Liver (tissue), 9 donors: Measurements from ENCODE around the gene FETUB. TPM values are rescaled to one million over a fixed set of nuclear protein-coding genes. Genes with fewer than 3 reads are reported as not detected.

Experiments
- DNase-seq: peaks from one replicate; pipeline ENCODE4 v3.0.0-alpha.2; 2017; ENCODE audit warnings: low spot score
- H3K27ac ChIP-seq, 2 donors: one replicate each; pipeline ENCODE4 v1.7.0; 2013; ENCODE audit warnings: inconsistent platforms in 2 of 2, low read length in 2 of 2, control low read depth in 1 of 2, low read depth in 1 of 2, mild to moderate bottlenecking in 1 of 2
- H3K27me3 ChIP-seq, 4 donors: one replicate each; pipeline versions ENCODE4 v1.6.1 to v1.7.0; 2013; ENCODE audit warnings: low read length in 3 of 4, inconsistent platforms in 1 of 4, mild to moderate bottlenecking in 1 of 4, moderate library complexity in 1 of 4; ENCODE audit not compliant: control insufficient read depth in 4 of 4, insufficient read depth in 4 of 4
- H3K36me3 ChIP-seq, 4 donors: one replicate each; pipeline versions ENCODE4 v1.6.1 to v1.7.0; 2013; ENCODE audit warnings: low read length in 3 of 4, mild to moderate bottlenecking in 3 of 4, low read depth in 1 of 4, moderate library complexity in 1 of 4; ENCODE audit not compliant: control insufficient read depth in 4 of 4, insufficient read depth in 3 of 4
- H3K4me1 ChIP-seq, 4 donors: one replicate each; pipeline versions ENCODE4 v1.6.1 to v1.7.0; 2013; ENCODE audit warnings: low read length in 3 of 4, mild to moderate bottlenecking in 3 of 4, moderate library complexity in 1 of 4; ENCODE audit not compliant: control insufficient read depth in 4 of 4, insufficient read depth in 4 of 4
- H3K4me3 ChIP-seq, 3 donors: one replicate each; pipeline versions ENCODE4 v1.6.1 to v1.7.0; 2013; ENCODE audit warnings: low read length in 3 of 3, control low read depth in 1 of 3, low read depth in 1 of 3, mild to moderate bottlenecking in 1 of 3
- H3K9ac ChIP-seq, 2 donors: one replicate each; pipeline ENCODE4 v1.7.0; 2013; ENCODE audit warnings: low read length in 2 of 2, mild to moderate bottlenecking in 2 of 2, moderate library complexity in 2 of 2, control low read depth in 1 of 2, low read depth in 1 of 2
- H3K9me3 ChIP-seq, 4 donors: one replicate each; pipeline versions ENCODE4 v1.6.1 to v1.7.0; 2013; ENCODE audit warnings: low read length in 3 of 4; ENCODE audit not compliant: control insufficient read depth in 4 of 4
- ATF3 ChIP-seq: IDR thresholded peaks from 2 replicates; pipeline ENCODE4 v1.6.1; 2016; ENCODE audit warnings: antibody characterized with exemption
- CTCF ChIP-seq: fragments of 150-350 bp; IDR thresholded peaks from 2 replicates; pipeline ENCODE4 v1.5.1; 2017; ENCODE audit warnings: improper control_type of control experiment, low read depth, low read length; ENCODE audit not compliant: missing input control
- EGR1 ChIP-seq, 2 donors: IDR thresholded peaks; 2 replicates each; pipeline ENCODE4 v1.6.1; 2016 to 2018; ENCODE audit warnings: antibody characterized with exemption in 2 of 2, low read depth in 2 of 2
- FOXA1 ChIP-seq: IDR thresholded peaks from 2 replicates; pipeline ENCODE4 v1.6.1; 2016; ENCODE audit warnings: antibody characterized with exemption
- FOXA2 ChIP-seq: IDR thresholded peaks from 2 replicates; pipeline ENCODE4 v1.6.1; 2016; ENCODE audit warnings: antibody characterized with exemption
- GABPA ChIP-seq, 2 donors: IDR thresholded peaks in 1 of 2; conservative IDR thresholded peaks in 1 of 2; 2 replicates each; pipeline ENCODE4 v1.6.1; 2016; ENCODE audit warnings: antibody characterized with exemption in 2 of 2, mild to moderate bottlenecking in 1 of 2, moderate library complexity in 1 of 2
- HNF4A ChIP-seq, 2 donors: conservative IDR thresholded peaks; 2 replicates each; pipeline ENCODE4 v1.6.1; 2016; ENCODE audit warnings: antibody characterized with exemption in 2 of 2, mild to moderate bottlenecking in 2 of 2
- JUND ChIP-seq, 2 donors: IDR thresholded peaks; 2 replicates each; pipeline ENCODE4 v1.6.1; 2016; ENCODE audit warnings: antibody characterized with exemption in 2 of 2
- NR2F2 ChIP-seq: IDR thresholded peaks from 2 replicates; pipeline ENCODE4 v1.6.1; 2016; ENCODE audit warnings: antibody characterized with exemption
- RAD21 ChIP-seq, 2 donors: IDR thresholded peaks; 2 replicates each; pipeline ENCODE4 v1.6.1; 2016; ENCODE audit warnings: antibody characterized with exemption in 2 of 2, mild to moderate bottlenecking in 2 of 2
- REST ChIP-seq: IDR thresholded peaks from 2 replicates; pipeline ENCODE4 v1.6.1; 2016; ENCODE audit warnings: antibody characterized with exemption, mild to moderate bottlenecking
- RXRA ChIP-seq, 2 donors: IDR thresholded peaks; 2 replicates each; pipeline ENCODE4 v1.6.1; 2017 to 2018; ENCODE audit warnings: antibody characterized with exemption in 2 of 2, mild to moderate bottlenecking in 1 of 2
- SP1 ChIP-seq: IDR thresholded peaks from 2 replicates; pipeline ENCODE4 v1.6.1; 2018; ENCODE audit warnings: antibody characterized with exemption, mild to moderate bottlenecking
- TAF1 ChIP-seq: conservative IDR thresholded peaks from 2 replicates; pipeline ENCODE4 v1.6.1; 2016; ENCODE audit warnings: antibody characterized with exemption, mild to moderate bottlenecking
- YY1 ChIP-seq: IDR thresholded peaks from 2 replicates; pipeline ENCODE4 v1.6.1; 2016; ENCODE audit warnings: antibody characterized with exemption, mild to moderate bottlenecking
- ZBTB33 ChIP-seq: IDR thresholded peaks from 2 replicates; pipeline ENCODE4 v1.6.1; 2016; ENCODE audit warnings: antibody characterized with exemption
- WGBS: extraction: QIAGEN DNeasy Blood & Tissue Kit; methylation state at CpG from one replicate; pipeline ENCODE4 v1.1.7; 2013; 5-methylcytosine and 5-hydroxymethylcytosine counted together
- polyA plus RNA-seq, 2 donors: library from polyadenylated mRNA; stranded (reverse) in 1 of 2; unstranded in 1 of 2; fragments of 200-250 nt in 1 of 2; fragments of >200 nt in 1 of 2; fragmentation: Nextera tagmentation in 1 of 2; extraction: Ambion mirVana in 1 of 2; gene quantifications; one replicate each; pipeline versions ENCODE4 v1.2.1 to v1.2.3, GENCODE V29; 2013 to 2015
- total RNA-seq, 2 donors: library from RNA; depleted of rRNA; stranded (reverse); fragments of >200 nt; gene quantifications; one replicate each; pipeline ENCODE4 v1.2.3, GENCODE V29; 2014
- TF ChIP-seq, protein P1 (sequence below): IDR thresholded peaks from 2 replicates; pipeline ENCODE4 v1.6.1; 2016; ENCODE audit warnings: antibody characterized with exemption
- donor health status: healthy.
- donor health status: healthy.
- donor health status: healthy.
- donor health status: healthy.
- donor health status: healthy.

The FETUB gene
- total and polyA plus RNA-seq, 4 donors: 3.1 to 28.6 (median 9.4) TPM

DNA sequence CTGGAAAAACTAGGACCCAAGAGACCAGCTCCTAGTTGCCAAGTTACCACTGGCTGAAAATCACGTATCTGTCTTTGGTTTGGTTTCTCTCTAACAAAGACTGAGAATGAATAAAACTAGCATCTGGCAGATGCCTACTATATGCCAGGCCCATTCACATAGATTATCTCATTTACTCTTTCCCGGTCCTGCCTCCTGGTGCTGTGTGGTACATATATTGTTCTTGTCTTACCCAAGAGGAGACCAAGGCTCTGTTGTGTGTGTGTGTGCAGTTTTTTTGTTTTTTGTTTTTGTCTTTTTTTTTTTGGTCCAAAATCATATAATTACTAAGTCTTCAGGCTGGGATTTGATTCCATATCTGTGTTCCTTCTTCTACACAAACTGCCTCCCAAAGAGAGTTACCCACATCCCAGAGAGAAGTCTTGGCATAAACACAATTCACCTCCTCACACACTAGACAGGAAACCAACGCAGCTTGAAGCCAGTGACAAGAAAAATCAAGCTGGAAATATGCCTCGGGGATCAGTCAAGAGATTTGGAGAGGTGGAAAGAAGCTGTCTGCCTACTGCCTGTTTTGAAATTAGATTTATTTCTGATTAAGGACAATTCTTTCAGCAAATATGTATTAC is 26.4 kb upstream of the FETUB start:
- TF ChIP-seq NR2F2 (no peak), YY1 (no peak), RAD21 (IDR thresholded peaks at IDR 0.05) (no peak), SP1 (no peak), FOXA1 (no peak), EGR1 (IDR thresholded peaks at IDR 0.05; ENCODE audit: low read depth in 2 of 2) (no peak), ATF3 (no peak), REST (no peak), CTCF (no peak), HNF4A (conservative IDR thresholded peaks at IDR 0.05) (no peak), RXRA (IDR thresholded peaks at IDR 0.05) (no peak), JUND (IDR thresholded peaks at IDR 0.05) (no peak), ZBTB33 (no peak), FOXA2 (no peak), TAF1 (no peak), GABPA (IDR thresholded peaks at IDR 0.05 in 1 of 2, conservative IDR thresholded peaks at IDR 0.05 in 1 of 2) (no peak)
- TF ChIP-seq, protein P1, sequence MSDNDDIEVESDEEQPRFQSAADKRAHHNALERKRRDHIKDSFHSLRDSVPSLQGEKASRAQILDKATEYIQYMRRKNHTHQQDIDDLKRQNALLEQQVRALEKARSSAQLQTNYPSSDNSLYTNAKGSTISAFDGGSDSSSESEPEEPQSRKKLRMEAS: no peak
- 25% methylated on average over 4 of the region's 4 CpGs for WGBS

More for the DNA sequence above, 26.4 kb upstream of the FETUB start:
- no peak for DNase-seq
- Histone ChIP-seq H3K9me3 (no peaks in the 10 kb centered on the region), H3K36me3 (peaks cover 0 to 12% (median 9%) of the 10 kb centered on the region in 4 donors), H3K4me3 (peak overlapping the region; percentile 50 to 85 (median 71)), H3K27ac (peak overlapping the region; percentile 85 to 87), H3K9ac (peak overlapping the region; percentile 79 to 86), H3K27me3 (no peaks in the 10 kb centered on the region), H3K4me1 (peaks cover 9 to 68% (median 42%) of the 10 kb centered on the region in 4 donors)
